ENCODE data around the gene HP. TPM values are rescaled to one million over a fixed set of nuclear protein-coding genes. Genes with fewer than 3 reads are reported as not detected.

Gene HP
- total and polyA plus RNA-seq, 2 of the 13 experiments (the other 11 are each of a cell fraction or from before 2014, with no cell fraction given): 387 to 524 TPM

DNA sequence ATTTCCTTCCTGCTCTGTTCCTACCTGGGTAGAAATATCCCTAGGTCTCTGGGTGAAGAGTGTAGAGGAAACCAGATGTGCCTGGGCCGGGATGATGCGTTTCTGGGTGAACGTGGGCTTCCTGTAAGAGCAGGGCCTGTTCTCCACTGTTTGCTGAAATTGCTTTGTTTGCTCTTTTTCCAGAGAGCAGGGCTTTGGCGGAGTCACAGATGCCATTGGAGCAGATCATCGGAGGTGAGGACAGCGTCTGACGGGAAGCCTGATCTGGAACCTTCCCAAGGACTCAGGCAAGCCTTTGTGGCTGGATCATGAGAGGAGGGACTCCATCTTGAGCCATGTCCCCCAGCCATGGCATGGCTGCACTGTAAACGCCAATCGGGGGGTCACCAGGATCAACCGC lies 30.3 kb upstream of the HP start (continued):
- no peak for TF ChIP-seq FOXA1 (IDR thresholded peaks at IDR 0.05)
- peak; percentile 39; the same call in 1 of the 2 replicates for TF ChIP-seq FOXA1 (CRISPR knock-in tag; IDR thresholded peaks at IDR 0.05)

DNA sequence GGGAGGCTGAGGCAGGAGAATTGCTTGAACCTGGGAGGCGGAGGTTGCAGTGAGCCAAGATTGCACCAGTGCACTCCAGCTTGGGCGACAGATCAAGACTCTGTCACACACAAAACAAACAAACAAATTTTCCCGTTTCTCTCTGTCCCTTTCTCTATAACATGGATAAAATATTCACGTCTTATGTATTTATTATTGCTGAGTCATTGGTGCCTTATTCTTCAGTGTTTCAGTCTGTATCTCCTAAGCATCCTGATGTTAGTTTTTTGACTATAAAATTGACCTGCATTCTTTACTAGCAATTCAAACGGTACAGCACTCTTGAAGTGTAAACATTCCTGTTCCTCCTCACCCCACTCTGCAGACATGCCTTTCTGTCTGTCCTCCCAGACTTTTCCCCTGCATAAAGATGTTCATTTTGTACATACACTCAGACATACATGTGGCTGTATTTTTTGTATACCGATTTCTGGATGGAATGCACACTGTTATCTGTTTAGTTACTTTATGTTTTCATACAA lies 29.4 kb upstream of the HP start:
- intact Hi-C loops (cut with micrococcal nuclease; ENCODE audit: unreplicated experiment) (no loop called here), in situ Hi-C loops (cut with HindIII; ENCODE audit: extremely low pct_ligation_motif_present, low pct_unique_long_range_greater_than_20kb) (no loop called here)
- no peak overlapping the region for H3K9ac ChIP-seq (ENCODE audit: insufficient read depth, low read depth, low read length)
- H3K79me2 ChIP-seq (ENCODE audit: insufficient read depth, low read length): no peaks in the 10 kb centered on the region
- H3K9me3 ChIP-seq (ENCODE audit: low read length): no peaks in the 10 kb centered on the region
- H2AFZ ChIP-seq (ENCODE audit: low read length): no peak overlapping the region
- no peaks in the 10 kb centered on the region for H4K20me1 ChIP-seq (ENCODE audit: insufficient read depth, low read length)
- CTCF ChIA-PET (ENCODE audit: low intra/inter-chr PET ratio, low total read pairs): no interaction called here
- peak overlapping the region; percentile 2 for H3K27ac ChIP-seq (ENCODE audit: extremely low read length, insufficient read depth, low read length)
- BruUV-seq (replicated peaks): no TSS peak
- 0 out of 2 replicates have a peak, but pooled peaks have one; percentile 5 for TF ChIP-seq MAFF (IDR thresholded peaks at IDR 0.05; ENCODE audit: low read depth, low read length)
- peak; percentile 54; the same call in 1 of the 2 replicates for TF ChIP-seq ZSCAN25 (CRISPR knock-in tag; IDR thresholded peaks at IDR 0.05)
- 0 out of 2 replicates have a peak, but pooled peaks have one; percentile 36 for TF ChIP-seq GATAD2A (CRISPR knock-in tag; IDR thresholded peaks at IDR 0.05)
- TF ChIP-seq ATF7 (IDR thresholded peaks at IDR 0.05): peak; percentile 87
- no peak for TF ChIP-seq ATF7 (CRISPR knock-in tag; IDR thresholded peaks at IDR 0.05)
- 0 out of 2 replicates have a peak, but pooled peaks have one; percentile 22 for TF ChIP-seq ZNF317 (CRISPR knock-in tag; IDR thresholded peaks at IDR 0.05)
- TF ChIP-seq ZNF660 (CRISPR knock-in tag; IDR thresholded peaks at IDR 0.05; ENCODE audit: borderline replicate concordance, low read depth): no peak
- TF ChIP-seq NFE2L2 (IDR thresholded peaks at IDR 0.05; ENCODE audit: low read length): peak; percentile 84
- TF ChIP-seq, protein P1, sequence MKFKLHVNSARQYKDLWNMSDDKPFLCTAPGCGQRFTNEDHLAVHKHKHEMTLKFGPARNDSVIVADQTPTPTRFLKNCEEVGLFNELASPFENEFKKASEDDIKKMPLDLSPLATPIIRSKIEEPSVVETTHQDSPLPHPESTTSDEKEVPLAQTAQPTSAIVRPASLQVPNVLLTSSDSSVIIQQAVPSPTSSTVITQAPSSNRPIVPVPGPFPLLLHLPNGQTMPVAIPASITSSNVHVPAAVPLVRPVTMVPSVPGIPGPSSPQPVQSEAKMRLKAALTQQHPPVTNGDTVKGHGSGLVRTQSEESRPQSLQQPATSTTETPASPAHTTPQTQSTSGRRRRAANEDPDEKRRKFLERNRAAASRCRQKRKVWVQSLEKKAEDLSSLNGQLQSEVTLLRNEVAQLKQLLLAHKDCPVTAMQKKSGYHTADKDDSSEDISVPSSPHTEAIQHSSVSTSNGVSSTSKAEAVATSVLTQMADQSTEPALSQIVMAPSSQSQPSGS (CRISPR knock-in tag; IDR thresholded peaks at IDR 0.05): 0 out of 2 replicates have a peak, but pooled peaks have one; percentile 14
- 0 out of 2 replicates have a peak, but pooled peaks have one; percentile 20 for TF ChIP-seq ZNF770 (CRISPR knock-in tag; IDR thresholded peaks at IDR 0.05)
- peak in 1 of 2 experiments; percentile 35; a peak in 2 of 4 replicates for TF ChIP-seq MAFK (conservative IDR thresholded peaks at IDR 0.05 in 1 of 2, IDR thresholded peaks at IDR 0.05 in 1 of 2; ENCODE audit: low read length in 2 of 2)
- no peak for TF ChIP-seq CCAR2 (optimal IDR thresholded peaks at IDR 0.05; ENCODE audit: low read depth, low read length)
- peak in 1 of 2 experiments; percentile 12; a peak in 1 of 4 replicates for TF ChIP-seq EP300 (IDR thresholded peaks at IDR 0.05; ENCODE audit: low read depth in 2 of 2, low read length in 2 of 2)
- no peak for TF ChIP-seq EP300 (CRISPR knock-in tag; IDR thresholded peaks at IDR 0.05; ENCODE audit: borderline replicate concordance)
- TF ChIP-seq, protein P2, sequence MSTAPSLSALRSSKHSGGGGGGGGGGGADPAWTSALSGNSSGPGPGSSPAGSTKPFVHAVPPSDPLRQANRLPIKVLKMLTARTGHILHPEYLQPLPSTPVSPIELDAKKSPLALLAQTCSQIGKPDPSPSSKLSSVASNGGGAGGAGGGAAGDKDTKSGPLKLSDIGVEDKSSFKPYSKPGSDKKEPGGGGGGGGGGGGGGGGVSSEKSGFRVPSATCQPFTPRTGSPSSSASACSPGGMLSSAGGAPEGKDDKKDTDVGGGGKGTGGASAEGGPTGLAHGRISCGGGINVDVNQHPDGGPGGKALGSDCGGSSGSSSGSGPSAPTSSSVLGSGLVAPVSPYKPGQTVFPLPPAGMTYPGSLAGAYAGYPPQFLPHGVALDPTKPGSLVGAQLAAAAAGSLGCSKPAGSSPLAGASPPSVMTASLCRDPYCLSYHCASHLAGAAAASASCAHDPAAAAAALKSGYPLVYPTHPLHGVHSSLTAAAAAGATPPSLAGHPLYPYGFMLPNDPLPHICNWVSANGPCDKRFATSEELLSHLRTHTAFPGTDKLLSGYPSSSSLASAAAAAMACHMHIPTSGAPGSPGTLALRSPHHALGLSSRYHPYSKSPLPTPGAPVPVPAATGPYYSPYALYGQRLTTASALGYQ (CRISPR knock-in tag; IDR thresholded peaks at IDR 0.05): no peak
- WGBS (ENCODE audit: low lambda C conversion rate): 54% methylated on average over 6 of the region's 6 CpGs
- FAIRE-seq (peak; percentile 34), ATAC-seq (peak; percentile 35), DNase-seq (ENCODE audit: low spot score) (peak; percentile 37)
- H3K36me3 ChIP-seq (replicated peaks in 1 of 2; ENCODE audit: control insufficient read depth in 1 of 2, insufficient read depth in 2 of 2, low read length in 2 of 2): peaks cover 13 to 15% of the 10 kb centered on the region in 2 experiments; a peak in 3 of 5 replicates
- no peaks in the 10 kb centered on the region for H3K27me3 ChIP-seq (ENCODE audit: control insufficient read depth in 1 of 2, insufficient read depth in 2 of 2, low read length in 2 of 2)
- H3K4me2 ChIP-seq (ENCODE audit: low read depth, low read length): peak overlapping the region; percentile 31
- no peak overlapping the region for H3K4me3 ChIP-seq (replicated peaks in 1 of 3; ENCODE audit: insufficient read depth in 1 of 3, low read depth in 2 of 3, low read length in 3 of 3)
- H3K4me1 ChIP-seq (ENCODE audit: insufficient read depth, low read length): peaks cover 62% of the 10 kb centered on the region
- POLR2A ChIA-PET: interaction anchor here (0.7 kb wide), 1 partner anchor 38 kb away, joined by 3 read pairs; the partner anchor contains the start of gene HPR

All from HepG2 (cell line).